Activated CD4-positive, alpha-beta T cell treated with anti-CD3 and anti-CD28 coated beads for 4 hours (primary cell): Measurements from ENCODE around the gene CYB5A.

ENCODE experiments used
- DNase-seq, 2 donors: peaks; one replicate each; pipeline ENCODE4 v3.0.0-alpha.2; 2020

The CYB5A gene

GRCh38 chr18:74203811-74204210 is 88.0 kb downstream of the CYB5A start:
- no peak for DNase-seq
